ENCODE measurements around the gene CFAP54.

Gene CFAP54

GRCh38 chr12:96786791-96787190 lies 297.4 kb downstream of the CFAP54 start:
- no peak for DNase-seq (ENCODE audit: low read depth, low spot score)
- Histone ChIP-seq H3K4me1 (ENCODE audit: control insufficient read depth, insufficient read depth, low read length) (no peaks in the 10 kb centered on the region), H3K4me3 (ENCODE audit: low read length) (no peak overlapping the region), H3K27me3 (ENCODE audit: control insufficient read depth, insufficient read depth, low read length) (no peaks in the 10 kb centered on the region), H3K9me3 (ENCODE audit: control insufficient read depth, insufficient read depth, low read length) (no peaks in the 10 kb centered on the region), H3K27ac (ENCODE audit: low read length) (no peak overlapping the region), H3K36me3 (ENCODE audit: control insufficient read depth, insufficient read depth, low read length) (no peaks in the 10 kb centered on the region)
- no CpG with 5 or more reads among the region's 2 CpGs for WGBS (ENCODE audit: insufficient coverage, insufficient read length)

- Histone ChIP-seq H3K27ac (ENCODE audit: low read length) (no peak overlapping the region), H3K9me3 (ENCODE audit: control insufficient read depth, insufficient read depth, low read length) (no peaks in the 10 kb centered on the region), H3K4me1 (ENCODE audit: control insufficient read depth, insufficient read depth, low read length) (no peaks in the 10 kb centered on the region), H3K36me3 (ENCODE audit: control insufficient read depth, insufficient read depth, low read length) (no peaks in the 10 kb centered on the region), H3K27me3 (ENCODE audit: control insufficient read depth, insufficient read depth, low read length) (no peaks in the 10 kb centered on the region), H3K4me3 (ENCODE audit: low read length) (no peak overlapping the region)
- DNase-seq (ENCODE audit: low read depth, low spot score): no peak
Measured at GRCh38 chr12:96803969-96804368, 314.6 kb downstream of the CFAP54 start.

GRCh38 chr12:96806272-96806671 lies 316.9 kb downstream of the CFAP54 start:
- H3K27me3 ChIP-seq (ENCODE audit: control insufficient read depth, insufficient read depth, low read length): no peaks in the 10 kb centered on the region
- no CpG with 5 or more reads among the region's 4 CpGs for WGBS (ENCODE audit: insufficient coverage, insufficient read length)
- no peak for DNase-seq (ENCODE audit: low read depth, low spot score)
- no peak overlapping the region for H3K27ac ChIP-seq (ENCODE audit: low read length)
- H3K36me3 ChIP-seq (ENCODE audit: control insufficient read depth, insufficient read depth, low read length): no peaks in the 10 kb centered on the region
- H3K4me1 ChIP-seq (ENCODE audit: control insufficient read depth, insufficient read depth, low read length): peaks cover 2% of the 10 kb centered on the region; the same call in 1 of the 2 replicates
- H3K4me3 ChIP-seq (ENCODE audit: low read length): no peak overlapping the region
- no peaks in the 10 kb centered on the region for H3K9me3 ChIP-seq (ENCODE audit: control insufficient read depth, insufficient read depth, low read length)

- no CpG with 5 or more reads among the region's 1 CpG for WGBS (ENCODE audit: insufficient coverage, insufficient read length)
Measured at GRCh38 chr12:96807741-96808140, 318.4 kb downstream of the CFAP54 start.

GRCh38 chr12:96808587-96808986 lies 319.2 kb downstream of the CFAP54 start:
- WGBS (ENCODE audit: insufficient coverage, insufficient read length): no CpG with 5 or more reads among the region's 3 CpGs
- no peaks in the 10 kb centered on the region for H3K36me3 ChIP-seq (ENCODE audit: control insufficient read depth, insufficient read depth, low read length)

More at GRCh38 chr12:96807741-96808140, 318.4 kb downstream of the CFAP54 start:
- H3K4me1 ChIP-seq (ENCODE audit: control insufficient read depth, insufficient read depth, low read length): peaks cover 2% of the 10 kb centered on the region; the same call in 1 of the 2 replicates
- H3K36me3 ChIP-seq (ENCODE audit: control insufficient read depth, insufficient read depth, low read length): no peaks in the 10 kb centered on the region
- no peaks in the 10 kb centered on the region for H3K9me3 ChIP-seq (ENCODE audit: control insufficient read depth, insufficient read depth, low read length)
- no peak overlapping the region for H3K4me3 ChIP-seq (ENCODE audit: low read length)
- no peak overlapping the region for H3K27ac ChIP-seq (ENCODE audit: low read length)
- H3K27me3 ChIP-seq (ENCODE audit: control insufficient read depth, insufficient read depth, low read length): no peaks in the 10 kb centered on the region
- DNase-seq (ENCODE audit: low read depth, low spot score): no peak

GRCh38 chr12:96809522-96809921 lies 320.1 kb downstream of the CFAP54 start:
- no peak overlapping the region for H3K27ac ChIP-seq (ENCODE audit: low read length)
- H3K9me3 ChIP-seq (ENCODE audit: control insufficient read depth, insufficient read depth, low read length): no peaks in the 10 kb centered on the region
- no peak overlapping the region for H3K4me3 ChIP-seq (ENCODE audit: low read length)
- no peaks in the 10 kb centered on the region for H3K36me3 ChIP-seq (ENCODE audit: control insufficient read depth, insufficient read depth, low read length)
- no peak for DNase-seq (ENCODE audit: low read depth, low spot score)
- peaks cover 2% of the 10 kb centered on the region; the same call in 1 of the 2 replicates for H3K4me1 ChIP-seq (ENCODE audit: control insufficient read depth, insufficient read depth, low read length)
- H3K27me3 ChIP-seq (ENCODE audit: control insufficient read depth, insufficient read depth, low read length): no peaks in the 10 kb centered on the region

More at GRCh38 chr12:96808587-96808986, 319.2 kb downstream of the CFAP54 start:
- Histone ChIP-seq H3K4me1 (ENCODE audit: control insufficient read depth, insufficient read depth, low read length) (peaks cover 2% of the 10 kb centered on the region; the same call in 1 of the 2 replicates), H3K27me3 (ENCODE audit: control insufficient read depth, insufficient read depth, low read length) (no peaks in the 10 kb centered on the region), H3K9me3 (ENCODE audit: control insufficient read depth, insufficient read depth, low read length) (no peaks in the 10 kb centered on the region), H3K4me3 (ENCODE audit: low read length) (no peak overlapping the region), H3K27ac (ENCODE audit: low read length) (no peak overlapping the region)
- DNase-seq (ENCODE audit: low read depth, low spot score): no peak

GRCh38 chr12:96810057-96810456 lies 320.7 kb downstream of the CFAP54 start:
- H3K36me3 ChIP-seq (ENCODE audit: control insufficient read depth, insufficient read depth, low read length): no peaks in the 10 kb centered on the region
- H3K27me3 ChIP-seq (ENCODE audit: control insufficient read depth, insufficient read depth, low read length): no peaks in the 10 kb centered on the region
- no peak overlapping the region for H3K4me3 ChIP-seq (ENCODE audit: low read length)
- H3K9me3 ChIP-seq (ENCODE audit: control insufficient read depth, insufficient read depth, low read length): no peaks in the 10 kb centered on the region
- H3K27ac ChIP-seq (ENCODE audit: low read length): no peak overlapping the region
- no peak for DNase-seq (ENCODE audit: low read depth, low spot score)
- peaks cover 2% of the 10 kb centered on the region; the same call in 1 of the 2 replicates for H3K4me1 ChIP-seq (ENCODE audit: control insufficient read depth, insufficient read depth, low read length)
- no CpG with 5 or more reads among the region's 2 CpGs for WGBS (ENCODE audit: insufficient coverage, insufficient read length)

- Histone ChIP-seq H3K27ac (ENCODE audit: low read length) (no peak overlapping the region), H3K9me3 (ENCODE audit: control insufficient read depth, insufficient read depth, low read length) (no peaks in the 10 kb centered on the region), H3K4me1 (ENCODE audit: control insufficient read depth, insufficient read depth, low read length) (peaks cover 2% of the 10 kb centered on the region; the same call in 1 of the 2 replicates), H3K4me3 (ENCODE audit: low read length) (no peak overlapping the region), H3K27me3 (ENCODE audit: control insufficient read depth, insufficient read depth, low read length) (no peaks in the 10 kb centered on the region), H3K36me3 (ENCODE audit: control insufficient read depth, insufficient read depth, low read length) (no peaks in the 10 kb centered on the region)
- DNase-seq (ENCODE audit: low read depth, low spot score): no peak
- WGBS (ENCODE audit: insufficient coverage, insufficient read length): no CpG with 5 or more reads among the region's 3 CpGs
Measured at GRCh38 chr12:96810477-96810876, 321.1 kb downstream of the CFAP54 start.

- Histone ChIP-seq H3K9me3 (ENCODE audit: control insufficient read depth, insufficient read depth, low read length) (no peaks in the 10 kb centered on the region), H3K4me3 (ENCODE audit: low read length) (no peak overlapping the region), H3K36me3 (ENCODE audit: control insufficient read depth, insufficient read depth, low read length) (no peaks in the 10 kb centered on the region), H3K27ac (ENCODE audit: low read length) (no peak overlapping the region), H3K27me3 (ENCODE audit: control insufficient read depth, insufficient read depth, low read length) (no peaks in the 10 kb centered on the region), H3K4me1 (ENCODE audit: control insufficient read depth, insufficient read depth, low read length) (peaks cover 2% of the 10 kb centered on the region; the same call in 1 of the 2 replicates)
- no CpG with 5 or more reads among the region's 3 CpGs for WGBS (ENCODE audit: insufficient coverage, insufficient read length)
- DNase-seq (ENCODE audit: low read depth, low spot score): no peak
Measured at GRCh38 chr12:96811083-96811482, 321.7 kb downstream of the CFAP54 start.

- H3K27ac ChIP-seq (ENCODE audit: low read length): no peak overlapping the region
- H3K36me3 ChIP-seq (ENCODE audit: control insufficient read depth, insufficient read depth, low read length): no peaks in the 10 kb centered on the region
- no peaks in the 10 kb centered on the region for H3K9me3 ChIP-seq (ENCODE audit: control insufficient read depth, insufficient read depth, low read length)
- peaks cover 2% of the 10 kb centered on the region; the same call in 1 of the 2 replicates for H3K4me1 ChIP-seq (ENCODE audit: control insufficient read depth, insufficient read depth, low read length)
- WGBS (ENCODE audit: insufficient coverage, insufficient read length): no CpG with 5 or more reads among the region's 2 CpGs
- no peaks in the 10 kb centered on the region for H3K27me3 ChIP-seq (ENCODE audit: control insufficient read depth, insufficient read depth, low read length)
- DNase-seq (ENCODE audit: low read depth, low spot score): no peak
- no peak overlapping the region for H3K4me3 ChIP-seq (ENCODE audit: low read length)
Measured at GRCh38 chr12:96812153-96812552, 322.8 kb downstream of the CFAP54 start.

- H3K27ac ChIP-seq (ENCODE audit: low read length): no peak overlapping the region
- no peaks in the 10 kb centered on the region for H3K27me3 ChIP-seq (ENCODE audit: control insufficient read depth, insufficient read depth, low read length)
- no peaks in the 10 kb centered on the region for H3K9me3 ChIP-seq (ENCODE audit: control insufficient read depth, insufficient read depth, low read length)
- WGBS (ENCODE audit: insufficient coverage, insufficient read length): no CpG with 5 or more reads among the region's 2 CpGs
- H3K4me1 ChIP-seq (ENCODE audit: control insufficient read depth, insufficient read depth, low read length): peaks cover 2% of the 10 kb centered on the region; the same call in 1 of the 2 replicates
- no peak for DNase-seq (ENCODE audit: low read depth, low spot score)
- H3K4me3 ChIP-seq (ENCODE audit: low read length): no peak overlapping the region
- H3K36me3 ChIP-seq (ENCODE audit: control insufficient read depth, insufficient read depth, low read length): no peaks in the 10 kb centered on the region
Measured at GRCh38 chr12:96814200-96814599, 324.8 kb downstream of the CFAP54 start.

Measured in iPS DF 6.9 (cell line).